Measurements from ENCODE around the gene IQGAP3.
A peak's percentile ranks its signal among the peaks of the same experiment; 100 is the strongest.

IQGAP3 gene, protein sequence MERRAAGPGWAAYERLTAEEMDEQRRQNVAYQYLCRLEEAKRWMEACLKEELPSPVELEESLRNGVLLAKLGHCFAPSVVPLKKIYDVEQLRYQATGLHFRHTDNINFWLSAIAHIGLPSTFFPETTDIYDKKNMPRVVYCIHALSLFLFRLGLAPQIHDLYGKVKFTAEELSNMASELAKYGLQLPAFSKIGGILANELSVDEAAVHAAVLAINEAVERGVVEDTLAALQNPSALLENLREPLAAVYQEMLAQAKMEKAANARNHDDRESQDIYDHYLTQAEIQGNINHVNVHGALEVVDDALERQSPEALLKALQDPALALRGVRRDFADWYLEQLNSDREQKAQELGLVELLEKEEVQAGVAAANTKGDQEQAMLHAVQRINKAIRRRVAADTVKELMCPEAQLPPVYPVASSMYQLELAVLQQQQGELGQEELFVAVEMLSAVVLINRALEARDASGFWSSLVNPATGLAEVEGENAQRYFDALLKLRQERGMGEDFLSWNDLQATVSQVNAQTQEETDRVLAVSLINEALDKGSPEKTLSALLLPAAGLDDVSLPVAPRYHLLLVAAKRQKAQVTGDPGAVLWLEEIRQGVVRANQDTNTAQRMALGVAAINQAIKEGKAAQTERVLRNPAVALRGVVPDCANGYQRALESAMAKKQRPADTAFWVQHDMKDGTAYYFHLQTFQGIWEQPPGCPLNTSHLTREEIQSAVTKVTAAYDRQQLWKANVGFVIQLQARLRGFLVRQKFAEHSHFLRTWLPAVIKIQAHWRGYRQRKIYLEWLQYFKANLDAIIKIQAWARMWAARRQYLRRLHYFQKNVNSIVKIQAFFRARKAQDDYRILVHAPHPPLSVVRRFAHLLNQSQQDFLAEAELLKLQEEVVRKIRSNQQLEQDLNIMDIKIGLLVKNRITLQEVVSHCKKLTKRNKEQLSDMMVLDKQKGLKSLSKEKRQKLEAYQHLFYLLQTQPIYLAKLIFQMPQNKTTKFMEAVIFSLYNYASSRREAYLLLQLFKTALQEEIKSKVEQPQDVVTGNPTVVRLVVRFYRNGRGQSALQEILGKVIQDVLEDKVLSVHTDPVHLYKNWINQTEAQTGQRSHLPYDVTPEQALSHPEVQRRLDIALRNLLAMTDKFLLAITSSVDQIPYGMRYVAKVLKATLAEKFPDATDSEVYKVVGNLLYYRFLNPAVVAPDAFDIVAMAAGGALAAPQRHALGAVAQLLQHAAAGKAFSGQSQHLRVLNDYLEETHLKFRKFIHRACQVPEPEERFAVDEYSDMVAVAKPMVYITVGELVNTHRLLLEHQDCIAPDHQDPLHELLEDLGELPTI (N-terminal part only)

DNA sequence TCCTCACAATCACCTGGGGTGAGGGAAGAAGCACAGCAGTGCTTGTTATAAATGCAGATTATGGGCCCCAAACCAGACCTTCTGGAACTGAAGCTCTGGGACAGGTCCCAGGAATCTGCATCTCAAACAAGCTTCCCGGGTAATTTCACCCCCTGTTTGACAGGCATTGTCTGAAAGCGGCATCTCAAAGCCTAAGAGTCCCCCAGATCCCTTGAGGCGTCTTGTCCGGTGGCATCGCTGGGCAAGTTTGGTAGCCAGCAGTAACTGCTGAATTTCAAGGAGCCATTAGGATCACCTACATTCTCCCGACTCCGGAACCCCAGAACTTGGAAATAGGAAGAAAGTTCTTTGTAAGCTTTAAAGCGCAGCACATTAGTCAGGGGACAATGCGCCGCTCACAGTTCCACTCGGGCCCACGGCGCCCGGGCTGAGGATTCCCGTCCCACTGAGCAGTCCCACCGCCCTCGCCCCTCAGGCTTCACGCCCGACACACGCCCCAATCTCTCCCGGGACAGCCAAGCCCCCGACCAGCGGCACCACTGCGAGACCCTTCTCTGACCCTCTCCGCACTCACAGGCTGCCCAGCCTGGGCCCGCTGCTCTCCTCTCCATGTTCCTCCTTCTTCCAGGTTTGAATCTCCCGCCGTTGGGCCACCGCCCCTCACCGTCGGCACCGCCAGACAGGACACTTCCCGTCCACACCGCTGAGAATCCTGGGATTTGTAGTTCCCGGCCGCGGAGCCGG is at the start of gene IQGAP3:
IQGAP3 (minus strand) TSS at position 647 of the 744 bp plus-strand sequence; CDS start at position 611, 36 bp downstream.
- peak within 1 kb of the TSS; percentile 89 for H3K4me3 ChIP-seq (ENCODE audit: low read depth, low read length)
- H3K36me3 ChIP-seq (replicated peaks) = no peaks in the 10 kb centered on the region
- no peak within 1 kb of the TSS for H3K27ac ChIP-seq
- in situ Hi-C loops (cut with HindIII; ENCODE audit: low pct_ligation_motif_present, low sequenced_read_pairs) = loop anchor here (10.0 kb wide), 1 partner anchor 47 kb away; no protein-coding TSS in a partner anchor
- no peaks in the 10 kb centered on the region for H3K27me3 ChIP-seq (replicated peaks)
- DNase-seq = peak; percentile 77
- TF ChIP-seq, protein P1, sequence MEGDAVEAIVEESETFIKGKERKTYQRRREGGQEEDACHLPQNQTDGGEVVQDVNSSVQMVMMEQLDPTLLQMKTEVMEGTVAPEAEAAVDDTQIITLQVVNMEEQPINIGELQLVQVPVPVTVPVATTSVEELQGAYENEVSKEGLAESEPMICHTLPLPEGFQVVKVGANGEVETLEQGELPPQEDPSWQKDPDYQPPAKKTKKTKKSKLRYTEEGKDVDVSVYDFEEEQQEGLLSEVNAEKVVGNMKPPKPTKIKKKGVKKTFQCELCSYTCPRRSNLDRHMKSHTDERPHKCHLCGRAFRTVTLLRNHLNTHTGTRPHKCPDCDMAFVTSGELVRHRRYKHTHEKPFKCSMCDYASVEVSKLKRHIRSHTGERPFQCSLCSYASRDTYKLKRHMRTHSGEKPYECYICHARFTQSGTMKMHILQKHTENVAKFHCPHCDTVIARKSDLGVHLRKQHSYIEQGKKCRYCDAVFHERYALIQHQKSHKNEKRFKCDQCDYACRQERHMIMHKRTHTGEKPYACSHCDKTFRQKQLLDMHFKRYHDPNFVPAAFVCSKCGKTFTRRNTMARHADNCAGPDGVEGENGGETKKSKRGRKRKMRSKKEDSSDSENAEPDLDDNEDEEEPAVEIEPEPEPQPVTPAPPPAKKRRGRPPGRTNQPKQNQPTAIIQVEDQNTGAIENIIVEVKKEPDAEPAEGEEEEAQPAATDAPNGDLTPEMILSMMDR (IDR thresholded peaks at IDR 0.05; ENCODE audit: low read depth, low read length, missing control alignments) = no peak

DNA sequence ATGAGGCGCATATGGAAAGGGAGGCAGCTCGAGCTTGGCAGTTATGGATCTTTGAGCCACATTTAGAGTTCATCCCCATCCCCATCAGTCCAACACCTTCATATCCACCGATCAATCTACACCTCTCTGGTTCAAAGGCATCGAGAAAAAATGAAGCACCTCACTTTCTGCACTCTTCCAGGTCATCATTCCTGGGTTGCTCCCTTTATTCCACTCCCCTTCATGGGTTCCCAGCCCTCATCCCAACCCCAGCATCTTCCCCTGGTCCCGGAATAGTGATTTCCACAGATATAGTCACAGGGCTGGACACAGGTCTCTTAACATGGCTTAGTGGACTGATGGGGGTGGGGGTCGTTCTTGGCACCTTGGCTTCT is 47.2 kb upstream of the IQGAP3 start:
- H3K4me3 ChIP-seq (ENCODE audit: low read depth, low read length) = no peak overlapping the region
- TF ChIP-seq, protein P1 (IDR thresholded peaks at IDR 0.05; ENCODE audit: low read depth, low read length, missing control alignments) = no peak
- no peak overlapping the region for H3K27ac ChIP-seq
- no peak for DNase-seq
- H3K36me3 ChIP-seq (replicated peaks) = no peaks in the 10 kb centered on the region
- H3K27me3 ChIP-seq (replicated peaks) = peaks cover 34% of the 10 kb centered on the region
- in situ Hi-C loops (cut with HindIII; ENCODE audit: low pct_ligation_motif_present, low sequenced_read_pairs) = no loop called here

DNA sequence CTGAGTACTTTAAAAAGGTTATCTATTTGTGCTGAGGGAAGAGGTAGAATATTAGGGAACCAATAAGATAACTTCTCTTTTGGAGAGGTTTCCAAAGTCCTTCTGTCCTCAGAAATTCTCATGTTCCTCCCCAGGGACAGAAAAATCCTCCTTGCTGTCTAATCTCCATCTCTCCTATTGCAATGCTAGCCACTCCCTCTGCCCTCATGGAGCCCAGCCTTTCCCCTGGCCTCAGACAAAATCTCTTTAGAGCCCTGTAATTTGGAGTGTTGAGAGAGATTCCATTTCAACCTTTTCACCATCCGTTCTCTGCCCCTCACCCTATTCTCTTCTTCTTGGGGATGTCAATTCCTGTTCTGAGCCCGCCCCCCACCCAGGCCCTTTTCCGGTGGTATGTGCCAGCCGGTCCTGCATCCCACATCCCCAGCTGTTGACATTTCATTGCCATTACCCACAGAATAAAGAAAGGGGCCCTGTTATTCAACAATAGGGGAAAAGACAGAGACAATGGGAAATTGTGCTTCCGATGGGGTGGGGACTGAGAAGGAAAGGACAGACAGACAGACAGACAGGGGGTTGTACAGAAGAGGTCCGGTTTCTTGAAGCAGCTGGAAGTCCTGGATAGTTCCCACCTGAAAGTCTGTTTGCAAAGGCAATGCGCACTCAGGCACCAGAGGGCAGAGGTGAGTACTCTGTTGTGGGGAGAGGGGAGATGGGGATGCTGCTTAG is 46.7 kb upstream of the IQGAP3 start, which contains the start of gene HAPLN2:
HAPLN2 (plus strand) TSS at position 563 of the 729 bp plus-strand sequence. CDS start 4,076 bp downstream, outside the sequence.
- H3K27me3 ChIP-seq (replicated peaks) = peaks cover 30% of the 10 kb centered on the region
- in situ Hi-C loops (cut with HindIII; ENCODE audit: low pct_ligation_motif_present, low sequenced_read_pairs) = no loop called here
- H3K4me3 ChIP-seq (ENCODE audit: low read depth, low read length) = no peak within 1 kb of the TSS
- no peak for DNase-seq
- no peaks in the 10 kb centered on the region for H3K36me3 ChIP-seq (replicated peaks)
- TF ChIP-seq, protein P1 (IDR thresholded peaks at IDR 0.05; ENCODE audit: low read depth, low read length, missing control alignments) = peak; percentile 68
- no peak within 1 kb of the TSS for H3K27ac ChIP-seq

DNA sequence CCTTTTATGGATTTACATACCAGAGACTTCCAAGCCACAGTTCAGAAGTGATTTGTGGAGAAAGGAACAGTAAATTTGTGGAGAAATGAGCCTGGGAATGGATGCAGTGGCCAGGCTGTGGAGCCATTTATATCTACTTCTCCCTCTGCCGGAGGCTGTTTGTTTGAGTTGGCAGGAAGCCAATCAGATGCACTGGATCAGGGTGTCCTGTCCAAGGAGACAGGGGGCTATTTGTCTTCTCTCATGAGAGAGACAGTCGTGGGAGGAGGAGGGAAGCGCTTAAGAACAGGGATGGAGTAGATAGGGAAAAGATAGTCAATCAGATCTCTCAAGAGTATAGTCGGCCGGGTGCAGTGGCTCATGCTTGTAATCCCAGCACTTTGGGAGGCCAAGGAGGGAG is 44.1 kb upstream of the IQGAP3 start:
- Histone ChIP-seq H3K36me3 (replicated peaks) (no peaks in the 10 kb centered on the region), H3K27ac (no peak overlapping the region), H3K27me3 (replicated peaks) (peaks cover 17% of the 10 kb centered on the region), H3K4me3 (ENCODE audit: low read depth, low read length) (no peak overlapping the region)
- DNase-seq = peak; percentile 60
- TF ChIP-seq, protein P1 (IDR thresholded peaks at IDR 0.05; ENCODE audit: low read depth, low read length, missing control alignments) = no peak
- in situ Hi-C loops (cut with HindIII; ENCODE audit: low pct_ligation_motif_present, low sequenced_read_pairs) = no loop called here

Data from brain microvascular endothelial cell (primary cell).